ENCODE results near the gene MED8.
"Not testable (repeated sequence)": the region's sequence is repeated elsewhere in the genome, so short reads cannot be mapped to it uniquely, and the experiment has no call there.

MED8 gene

GRCh38 chr1:43370564-43370963, 19.0 kb downstream of the MED8 start:
- no peak overlapping the region for H3K27ac ChIP-seq (replicated peaks)
- no peak overlapping the region for H3K4me3 ChIP-seq (replicated peaks; ENCODE audit: insufficient read depth, low read length)
- no peaks in the 10 kb centered on the region for H3K27me3 ChIP-seq (ENCODE audit: insufficient read depth, poor library complexity, severe bottlenecking)
- no peak for DNase-seq (ENCODE audit: low read depth in 1 of 2, low spot score in 1 of 2)
- no peak for TF ChIP-seq REST (IDR thresholded peaks at IDR 0.05; ENCODE audit: insufficient replicate concordance, low read depth)
- TF ChIP-seq GABPA (IDR thresholded peaks at IDR 0.05; ENCODE audit: low read depth): no peak
- TF ChIP-seq POLR2AphosphoS5 (IDR thresholded peaks at IDR 0.05; ENCODE audit: low read depth): no peak
- TF ChIP-seq CTCF (IDR thresholded peaks at IDR 0.05; ENCODE audit: insufficient read depth, low read length): no peak
- no peak for TF ChIP-seq SPI1 (IDR thresholded peaks at IDR 0.05; ENCODE audit: borderline replicate concordance, low read depth)

GRCh38 chr1:43369779-43370178, 19.8 kb downstream of the MED8 start:
- H3K4me3 ChIP-seq (replicated peaks; ENCODE audit: insufficient read depth, low read length); H3K27me3 ChIP-seq (ENCODE audit: insufficient read depth, poor library complexity, severe bottlenecking); DNase-seq (ENCODE audit: low read depth in 1 of 2, low spot score in 1 of 2); H3K27ac ChIP-seq (replicated peaks): not testable (repeated sequence)

- peak overlapping the region; percentile 95 for H3K27ac ChIP-seq (replicated peaks)
- DNase-seq (ENCODE audit: low read depth in 1 of 2, low spot score in 1 of 2): no peak
- TF ChIP-seq POLR2AphosphoS5 (IDR thresholded peaks at IDR 0.05; ENCODE audit: low read depth): no peak
- no peak for TF ChIP-seq GABPA (IDR thresholded peaks at IDR 0.05; ENCODE audit: low read depth)
- no peak for TF ChIP-seq SPI1 (IDR thresholded peaks at IDR 0.05; ENCODE audit: borderline replicate concordance, low read depth)
- no peak for TF ChIP-seq CTCF (IDR thresholded peaks at IDR 0.05; ENCODE audit: insufficient read depth, low read length)
- TF ChIP-seq REST (IDR thresholded peaks at IDR 0.05; ENCODE audit: insufficient replicate concordance, low read depth): no peak
- H3K4me3 ChIP-seq (replicated peaks; ENCODE audit: insufficient read depth, low read length): peak overlapping the region; percentile 55
- H3K27me3 ChIP-seq (ENCODE audit: insufficient read depth, poor library complexity, severe bottlenecking): no peaks in the 10 kb centered on the region
Observed at GRCh38 chr1:43368646-43369020, 21.0 kb downstream of the MED8 start.

GRCh38 chr1:43367904-43368645, 21.5 kb downstream of the MED8 start, which contains the start of gene ELOVL1:
TSS of gene ELOVL1 (minus strand) at chr1:43368011. CDS start at chr1:43365609, 2,402 bp downstream.
- Histone ChIP-seq H3K27me3 (ENCODE audit: insufficient read depth, poor library complexity, severe bottlenecking) (no peaks in the 10 kb centered on the region), H3K4me3 (replicated peaks; ENCODE audit: insufficient read depth, low read length) (peak within 1 kb of the TSS; percentile 70), H3K27ac (replicated peaks) (peak within 1 kb of the TSS; percentile 95)
- peak; percentile 85 to 94 for DNase-seq (ENCODE audit: low read depth in 1 of 2, low spot score in 1 of 2)
- TF ChIP-seq POLR2AphosphoS5 (IDR thresholded peaks at IDR 0.05; ENCODE audit: low read depth) (peak; percentile 84), GABPA (IDR thresholded peaks at IDR 0.05; ENCODE audit: low read depth) (no peak; the same call in 1 of the 2 replicates), SPI1 (IDR thresholded peaks at IDR 0.05; ENCODE audit: borderline replicate concordance, low read depth) (peak; percentile 95), CTCF (IDR thresholded peaks at IDR 0.05; ENCODE audit: insufficient read depth, low read length) (peak; percentile 20), REST (IDR thresholded peaks at IDR 0.05; ENCODE audit: insufficient replicate concordance, low read depth) (no peak)
